HCT116 (cell line): ENCODE data around the gene MICU2. TPM values are rescaled to one million over a fixed set of nuclear protein-coding genes. Genes with fewer than 3 reads are reported as not detected.
"Not testable (repeated sequence)": the region's sequence is repeated elsewhere in the genome, so short reads cannot be mapped to it uniquely, and the experiment has no call there.

ENCODE experiments used
- ATAC-seq: fragments of 200-7000 bp; cut with Tn5 transposase; 2 replicates; pipeline ENCODE4 v1.9.1; 2020; ENCODE audit warnings: mild to moderate bottlenecking, moderate library complexity
- BruUV-seq: library from RNA; stranded (reverse); fragments of 400-500 nt; replicated peaks from 2 replicates; lab custom pipeline; 2021; lab: Mats Ljungman, UMichigan
- CTCF ChIA-PET: fragments of 300-600 bp; sonication (Branson Sonifier 250); formaldehyde crosslinking; loops from one replicate; lab custom pipeline; 2021; ENCODE audit warnings: antibody characterized with exemption; lab: Charles Lee
- POLR2A ChIA-PET: fragments of 300-600, 350-600 bp; sonication (Branson Sonifier 250); formaldehyde crosslinking; loops from one replicate; lab custom pipeline; 2021; ENCODE audit warnings: antibody characterized with exemption; lab: Charles Lee
- RAD21 ChIA-PET, 2 experiments: fragments of 300-600 bp; sonication (Branson Sonifier 250); formaldehyde crosslinking; loops; one replicate each; lab custom pipeline; 2023; ENCODE audit warnings: low total read pairs in 2 of 2; ENCODE audit not compliant: uncharacterized antibody in 2 of 2, unreplicated experiment in 2 of 2, low non-redundant PET in 1 of 2; lab: Charles Lee
- DNase-seq: peaks from one replicate; pipeline ENCODE4 v3.0.0-alpha.2; 2010; ENCODE audit warnings: low read depth, low spot score
- H2AFZ ChIP-seq: fragments of 200-600 bp; shearing (Covaris generic), sonication (generic); 2 replicates; pipeline ENCODE4 v1.6.1; 2017; ENCODE audit warnings: low read depth, mixed run types, mixed read lengths, antibody characterized with exemption, low read length; ENCODE audit not compliant: poor library complexity, severe bottlenecking
- H3K27ac ChIP-seq: 2 replicates; pipeline ENCODE4 v1.5.1; 2012; ENCODE audit warnings: low read depth, low read length
- H3K27me3 ChIP-seq: fragments of 200-600 bp; sonication (generic); 2 replicates; pipeline ENCODE4 v1.6.1; 2016; ENCODE audit warnings: mixed run types, low read length, mixed read lengths; ENCODE audit not compliant: insufficient read depth
- H3K36me3 ChIP-seq, 2 experiments: fragments of 200-500 bp in 1 of 2; fragments of 200-600 bp in 1 of 2; sonication (Bioruptor generic) in 1 of 2; sonication (generic) in 1 of 2; 2 replicates each; pipeline versions ENCODE4 v1.5.1 to v1.6.1; 2014 to 2016; ENCODE audit warnings: low read length in 2 of 2, inconsistent platforms in 1 of 2, mixed read lengths in 1 of 2, mixed run types in 1 of 2; ENCODE audit not compliant: insufficient read depth in 2 of 2, control insufficient read depth in 1 of 2
- H3K4me1 ChIP-seq, 2 experiments: fragments of 200-600 bp in 1 of 2; sonication (generic) in 1 of 2; 2 replicates each; pipeline versions ENCODE4 v1.5.1 to v1.6.1; 2012 to 2017; ENCODE audit warnings: low read length in 2 of 2, inconsistent platforms in 1 of 2, mild to moderate bottlenecking in 1 of 2, mixed read lengths in 1 of 2, mixed run types in 1 of 2, moderate library complexity in 1 of 2; ENCODE audit not compliant: insufficient read depth in 2 of 2, control insufficient read depth in 1 of 2
- H3K4me2 ChIP-seq: fragments of 200-600 bp; sonication (generic); 2 replicates; pipeline ENCODE4 v1.6.1; 2017; ENCODE audit warnings: mixed run types, low read length, mixed read lengths
- H3K4me3 ChIP-seq, 2 experiments: fragments of 200-600 bp in 1 of 2; sonication (generic) in 1 of 2; replicated peaks in 1 of 2; 2 replicates each; pipeline ENCODE4 v1.5.1; 2011 to 2016; ENCODE audit warnings: low read length in 2 of 2, control low read depth in 1 of 2, low read depth in 1 of 2, mild to moderate bottlenecking in 1 of 2, mixed read lengths in 1 of 2, mixed run types in 1 of 2
- H3K79me2 ChIP-seq: fragments of 200-600 bp; sonication (generic); 2 replicates; pipeline ENCODE4 v1.6.1; 2017; ENCODE audit warnings: mild to moderate bottlenecking, mixed run types, low read length, moderate library complexity, mixed read lengths; ENCODE audit not compliant: insufficient read depth
- H3K9ac ChIP-seq: fragments of 200-600 bp; sonication (generic); 2 replicates; pipeline ENCODE4 v1.6.1; 2016; ENCODE audit warnings: low read length, mixed read lengths
- H3K9me2 ChIP-seq: fragments of 200-600 bp; sonication (generic), shearing (Covaris generic); 2 replicates; pipeline ENCODE4 v1.6.1; 2017; ENCODE audit warnings: mixed run types, mild to moderate bottlenecking, moderate library complexity; ENCODE audit not compliant: insufficient read depth
- H3K9me3 ChIP-seq, 2 experiments: fragments of 200-500 bp in 1 of 2; fragments of 200-600 bp in 1 of 2; sonication (Bioruptor generic) in 1 of 2; sonication (generic) in 1 of 2; 2 replicates each; pipeline ENCODE4 v1.6.1; 2014 to 2017; ENCODE audit warnings: low read length in 2 of 2, mixed read lengths in 2 of 2, inconsistent platforms in 1 of 2, low read depth in 1 of 2, mild to moderate bottlenecking in 1 of 2, mixed run types in 1 of 2, moderate library complexity in 1 of 2; ENCODE audit not compliant: control insufficient read depth in 1 of 2, insufficient read depth in 1 of 2
- H4K20me1 ChIP-seq: fragments of 200-600 bp; sonication (generic), shearing (Covaris generic); 2 replicates; pipeline ENCODE4 v1.6.1; 2017; ENCODE audit warnings: mixed run types, mild to moderate bottlenecking, moderate library complexity; ENCODE audit not compliant: insufficient read depth
- ATF3 ChIP-seq: IDR thresholded peaks from 2 replicates; pipeline ENCODE4 v1.6.1; 2012
- CBX3 ChIP-seq: IDR thresholded peaks from 2 replicates; pipeline ENCODE4 v1.6.1; 2012; ENCODE audit warnings: low read depth
- ELF1 ChIP-seq: IDR thresholded peaks from 2 replicates; pipeline ENCODE4 v1.6.1; 2012; ENCODE audit warnings: low read depth, borderline replicate concordance
- EZH2phosphoT487 ChIP-seq: fragments of 200-600 bp; IDR thresholded peaks from 2 replicates; pipeline ENCODE4 v1.6.1; 2018; ENCODE audit warnings: antibody characterized with exemption, borderline replicate concordance
- POLR2AphosphoS5 ChIP-seq: IDR thresholded peaks from 2 replicates; pipeline ENCODE4 v1.6.1; 2011; ENCODE audit warnings: mild to moderate bottlenecking, low read depth, low read length, moderate library complexity
- REST ChIP-seq: IDR thresholded peaks from 2 replicates; pipeline ENCODE4 v1.6.1; 2012; ENCODE audit warnings: low read depth
- SIN3A ChIP-seq: IDR thresholded peaks from 2 replicates; pipeline ENCODE4 v1.6.1; 2012; ENCODE audit warnings: low read depth
- SRF ChIP-seq: IDR thresholded peaks from 2 replicates; pipeline ENCODE4 v1.6.1; 2012; ENCODE audit warnings: low read depth
- TCF7L2 ChIP-seq: IDR thresholded peaks from 2 replicates; pipeline ENCODE4 v1.7.0; 2011; ENCODE audit warnings: borderline replicate concordance, inconsistent platforms; ENCODE audit not compliant: insufficient read depth, insufficient read length; ENCODE audit errors: extremely low read depth
- YY1 ChIP-seq: IDR thresholded peaks from 2 replicates; pipeline ENCODE4 v1.6.1; 2011; ENCODE audit warnings: low read length, low read depth, moderate library complexity, mild to moderate bottlenecking; ENCODE audit not compliant: insufficient replicate concordance; ENCODE audit errors: extremely low read depth
- ZFX ChIP-seq: fragments of 450-650 bp; IDR thresholded peaks from 2 replicates; pipeline ENCODE4 v1.6.1; 2017
- ZNF274 ChIP-seq: fragments of 200-500 bp; sonication (Bioruptor generic); IDR thresholded peaks from 2 replicates; pipeline ENCODE4 v1.6.1; 2014; ENCODE audit warnings: mild to moderate bottlenecking, low read depth, low read length, inconsistent platforms
- intact Hi-C: fragments of 100-400 bp; cut with micrococcal nuclease; formaldehyde crosslinking; loops from 2 replicates; pipeline ENCODE4 v1.10.0; 2022
- total RNA-seq: library from RNA; stranded (reverse); gene quantifications from one replicate; pipeline ENCODE4 v1.2.1, GENCODE V29; 2021; ENCODE audit not compliant: unreplicated experiment

The MICU2 gene
- total RNA-seq, 1 experiment from 2014 or later, result 41.0 TPM

- H3K4me1 ChIP-seq, H4K20me1 ChIP-seq, H3K4me3 ChIP-seq, H3K36me3 ChIP-seq, DNase-seq, ATAC-seq, CTCF ChIA-PET, POLR2A ChIA-PET, H3K9me2 ChIP-seq, H3K4me2 ChIP-seq, H2AFZ ChIP-seq, RAD21 ChIA-PET, H3K27ac ChIP-seq, H3K27me3 ChIP-seq, BruUV-seq, H3K9me3 ChIP-seq, intact Hi-C loops, H3K9ac ChIP-seq: not testable (repeated sequence)
- peaks cover 82% of the 10 kb centered on the region for H3K79me2 ChIP-seq
Measured at GRCh38 chr13:21588411-21588810, 15.6 kb downstream of the MICU2 start.

GRCh38 chr13:21584973-21585592, 18.9 kb downstream of the MICU2 start:
- ATAC-seq, result no peak
- H3K27ac ChIP-seq, result no peak overlapping the region
- intact Hi-C loops, result no loop called here
- H3K79me2 ChIP-seq, result peaks cover 65% of the 10 kb centered on the region
- no peak for DNase-seq
- H3K36me3 ChIP-seq, result no peaks in the 10 kb centered on the region
- no peak overlapping the region for H2AFZ ChIP-seq
- no peaks in the 10 kb centered on the region for H3K9me2 ChIP-seq
- H4K20me1 ChIP-seq, result no peaks in the 10 kb centered on the region
- ChIA-PET POLR2A (no interaction called here), RAD21 (no interaction called here), CTCF (no interaction called here)
- H3K27me3 ChIP-seq, result no peaks in the 10 kb centered on the region
- no peak overlapping the region for H3K4me2 ChIP-seq
- no TSS peak for BruUV-seq
- no peak overlapping the region for H3K4me3 ChIP-seq
- peaks cover 0 to 8% of the 10 kb centered on the region in 2 experiments; a peak in 1 of 4 replicates for H3K4me1 ChIP-seq
- H3K9ac ChIP-seq, result no peak overlapping the region
- H3K9me3 ChIP-seq, result peaks cover 3 to 5% of the 10 kb centered on the region in 2 experiments; a peak in 2 of 4 replicates
- TF ChIP-seq CBX3, result no peak
- TF ChIP-seq TCF7L2, result no peak
- TF ChIP-seq SIN3A, result no peak
- TF ChIP-seq ATF3, result no peak
- TF ChIP-seq YY1, result no peak
- no peak for TF ChIP-seq SRF
- TF ChIP-seq ELF1, result no peak
- no peak for TF ChIP-seq ZFX
- TF ChIP-seq EZH2phosphoT487, result no peak
- no peak for TF ChIP-seq REST
- TF ChIP-seq POLR2AphosphoS5, result no peak
- TF ChIP-seq ZNF274, result no peak
